Measurements from ENCODE around the gene ALG8.
"Not testable (repeated sequence)": the region's sequence is repeated elsewhere in the genome, so short reads cannot be mapped to it uniquely, and the experiment has no call there.

Gene ALG8

GRCh38 chr11:78099666-78100065 is 39.8 kb downstream of the ALG8 start:
- DNase-seq: no peak

- DNase-seq: no peak
Measured at GRCh38 chr11:78097666-78098385, 41.6 kb downstream of the ALG8 start.

DNA sequence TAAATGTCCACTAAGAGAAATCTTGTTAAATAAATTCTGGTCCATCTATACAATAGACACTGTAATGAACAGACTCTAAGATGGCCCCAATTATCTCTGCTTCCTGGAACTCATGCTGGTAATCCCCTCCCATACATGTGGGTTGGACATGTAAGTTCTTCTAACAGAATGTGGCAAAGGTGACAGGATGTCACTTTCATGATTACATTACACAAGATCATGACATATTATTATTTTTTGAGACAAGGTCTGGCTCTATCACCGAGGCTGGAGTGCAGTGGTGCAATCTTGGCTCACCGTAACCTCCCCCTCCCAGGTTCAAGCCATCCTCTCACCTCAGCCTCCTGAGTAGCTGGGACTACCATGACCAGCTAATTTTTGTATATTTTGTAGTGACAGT is 45.2 kb downstream of the ALG8 start:
- no peak for DNase-seq

DNA sequence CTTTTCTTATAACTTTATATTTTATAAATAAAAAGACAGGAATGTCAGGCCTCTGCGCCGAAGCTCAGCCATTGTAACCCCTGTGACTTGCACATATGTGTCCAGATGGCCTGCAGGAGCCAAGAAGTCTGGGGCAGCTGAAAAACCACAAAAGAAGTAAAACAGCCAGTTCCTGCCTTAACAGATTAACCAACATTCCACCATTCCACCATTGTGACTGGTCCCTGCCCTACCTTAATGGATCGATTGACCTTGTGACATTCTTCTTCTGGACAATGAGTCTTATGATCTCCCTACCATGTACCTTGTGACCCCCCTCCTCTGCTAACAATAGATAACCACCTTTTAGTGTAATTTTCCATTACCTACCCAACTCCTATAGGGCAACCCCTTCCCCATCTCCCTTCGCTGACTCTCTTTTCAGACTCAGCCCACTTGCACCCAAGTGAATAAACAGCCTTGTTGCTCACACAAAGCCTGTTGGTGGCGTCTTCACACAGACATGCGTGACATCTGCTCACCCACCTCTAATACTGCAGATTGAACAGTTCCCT is 52.8 kb downstream of the ALG8 start:
- DNase-seq: not testable (repeated sequence)

- no peak for DNase-seq
Measured at GRCh38 chr11:78085972-78086371, 53.5 kb downstream of the ALG8 start.

DNA sequence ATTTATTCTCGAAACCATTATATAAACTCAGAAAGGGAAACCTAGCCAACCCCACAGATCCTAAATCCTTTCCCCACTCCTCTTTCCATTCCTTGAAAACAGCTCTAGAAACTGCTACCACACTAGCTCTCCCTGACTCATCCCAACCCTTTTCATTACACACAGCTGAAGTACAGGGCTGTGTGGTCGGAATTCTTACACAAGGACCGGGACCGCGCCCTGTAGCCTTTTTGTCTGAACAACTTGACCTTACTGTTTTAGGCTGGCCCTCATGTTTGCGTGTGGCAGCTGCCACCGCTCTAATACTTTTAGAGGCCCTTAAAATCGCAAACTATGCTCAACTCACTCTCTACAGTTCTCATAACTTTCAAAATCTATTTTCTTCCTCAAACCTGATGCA is 54.9 kb downstream of the ALG8 start:
- DNase-seq: not testable (repeated sequence)

GRCh38 chr11:78083021-78083420 is 56.4 kb downstream of the ALG8 start:
- no peak for DNase-seq

- DNase-seq: no peak
Measured at GRCh38 chr11:78082146-78082545, 57.3 kb downstream of the ALG8 start.

DNA sequence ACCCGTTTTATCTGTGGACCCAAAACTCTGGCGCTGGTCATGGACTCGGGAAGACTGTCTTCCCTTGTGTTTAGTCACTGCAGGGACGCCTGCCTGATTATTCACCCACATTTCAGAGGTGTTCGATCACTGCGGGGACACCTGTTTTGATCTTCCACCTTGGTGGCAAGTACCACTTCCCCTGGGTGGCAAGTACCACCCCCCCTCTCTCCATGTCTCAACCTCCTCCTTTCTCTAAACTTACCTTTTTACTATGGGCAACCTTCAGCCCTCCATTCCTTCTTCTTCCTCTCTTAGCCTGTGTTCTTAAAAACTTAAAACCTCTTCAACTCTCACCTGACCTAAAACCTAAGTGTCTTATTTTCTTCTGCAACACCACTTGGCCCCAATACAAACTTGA is 57.8 kb downstream of the ALG8 start:
- DNase-seq: no peak

DNA sequence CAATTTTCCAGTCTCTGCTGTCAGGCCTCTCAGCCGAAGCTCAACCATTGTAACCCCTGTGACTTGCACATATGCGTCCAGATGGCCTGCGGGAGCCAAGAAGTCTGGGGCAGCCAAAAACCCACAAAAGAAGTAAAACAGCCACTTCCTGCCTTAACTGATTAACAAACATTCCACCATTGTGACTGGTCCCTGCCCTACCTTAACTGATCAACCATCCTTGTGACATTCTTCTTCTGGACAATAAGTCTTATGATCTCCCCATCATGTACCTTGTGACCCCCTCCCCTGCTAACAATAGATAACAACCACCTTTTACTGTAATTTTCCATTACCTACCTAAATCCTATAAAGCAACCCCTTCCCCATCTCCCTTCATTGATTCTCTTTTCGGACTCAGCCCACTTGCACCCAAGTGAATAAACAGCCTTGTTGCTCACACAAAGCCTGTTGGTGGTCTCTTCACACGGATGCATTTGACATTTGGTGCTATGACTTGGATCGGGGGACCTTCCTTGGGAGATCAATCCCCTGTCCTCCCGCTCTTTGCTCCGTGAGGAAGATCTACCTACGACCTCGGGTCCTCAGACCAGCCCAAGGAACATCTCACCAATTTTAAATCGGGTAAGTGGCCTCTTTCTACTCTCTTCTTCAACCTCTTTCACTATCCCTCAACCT is 58.5 kb downstream of the ALG8 start:
- DNase-seq: no peak

GRCh38 chr11:78080084-78080817 is 59.2 kb downstream of the ALG8 start:
- DNase-seq: no peak

DNA sequence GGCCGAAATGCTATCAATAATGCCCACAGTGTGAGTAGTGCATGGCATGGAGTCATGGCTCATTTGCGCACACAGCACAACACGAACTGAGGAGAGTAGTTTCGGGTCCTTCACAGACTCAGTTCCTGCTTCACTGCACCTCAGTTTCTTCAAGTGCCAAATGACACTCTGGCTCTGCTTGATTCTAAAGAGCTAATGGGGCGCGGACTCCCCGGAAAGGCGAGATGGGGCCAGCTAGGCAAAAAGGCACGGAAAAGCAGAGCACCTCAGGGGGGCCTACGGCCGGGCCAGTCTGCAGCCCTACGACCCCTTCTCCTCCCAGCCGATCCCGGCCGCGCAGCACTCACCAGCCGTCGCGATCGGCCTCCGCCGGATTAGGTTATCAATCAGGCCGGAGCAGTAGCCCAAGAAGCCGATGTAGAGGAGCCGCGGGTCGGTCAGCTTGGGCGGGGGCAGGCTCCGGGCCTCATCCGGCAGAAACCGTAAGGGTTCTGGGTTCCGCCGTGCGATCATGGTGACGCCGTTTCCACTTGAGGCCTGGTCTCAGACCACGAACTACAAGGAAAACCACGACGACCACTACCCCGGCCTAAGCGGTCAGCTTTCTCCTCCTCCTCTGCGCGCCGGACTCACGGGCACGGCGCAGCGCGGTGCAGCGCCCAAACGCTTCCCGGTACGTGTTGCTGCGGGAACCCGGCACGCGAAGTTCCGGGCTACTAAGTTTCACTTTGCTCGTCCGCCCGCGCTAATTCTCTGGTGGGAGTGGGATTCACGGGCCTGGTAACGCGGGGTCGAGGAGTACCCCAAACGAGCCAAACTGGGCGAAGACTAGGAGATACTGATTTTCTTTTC is 60.0 kb downstream of the ALG8 start, which contains the start of gene NDUFC2:
TSS of gene NDUFC2 (minus strand) at position 631 of the 852 bp plus-strand sequence. CDS start at position 513, 118 bp downstream.
- peak; percentile 70 to 72 for DNase-seq

GRCh38 chr11:78078218-78079167 is 60.9 kb downstream of the ALG8 start:
- no peak for DNase-seq

- DNase-seq: not testable (repeated sequence)
Measured at GRCh38 chr11:78077592-78077991, 61.8 kb downstream of the ALG8 start.

DNA sequence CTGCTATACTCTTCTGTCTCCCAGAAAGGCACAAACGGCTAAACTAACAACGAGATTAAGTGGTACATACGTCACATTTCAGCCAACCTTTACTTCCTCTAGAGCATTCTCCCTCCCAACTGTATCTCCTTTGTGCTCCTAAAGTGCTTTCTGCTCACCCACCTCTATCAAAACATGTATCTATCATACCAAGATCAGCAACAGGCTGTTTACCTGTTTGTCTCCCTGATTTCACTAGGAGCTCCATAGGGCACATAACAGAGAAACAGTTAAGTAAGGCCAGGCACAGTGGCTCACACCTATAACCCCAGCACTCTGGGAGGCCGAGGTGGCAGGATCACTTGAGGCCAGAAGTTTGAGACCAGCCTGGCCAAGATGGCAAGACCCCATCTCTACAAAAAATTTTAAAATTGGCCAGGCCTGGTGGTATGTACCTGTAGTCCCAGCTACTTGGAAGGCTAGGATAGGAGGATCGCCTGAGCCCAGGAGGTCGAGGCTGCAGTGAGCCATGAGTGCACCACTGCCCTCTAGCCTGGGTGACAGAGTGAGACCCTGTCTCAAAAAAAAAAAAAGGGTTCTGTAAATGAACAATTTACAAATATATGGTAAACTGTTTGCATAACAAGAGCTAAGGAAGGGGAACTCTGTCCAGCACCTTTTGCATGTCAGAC is 62.6 kb downstream of the ALG8 start:
- DNase-seq: no peak

DNA sequence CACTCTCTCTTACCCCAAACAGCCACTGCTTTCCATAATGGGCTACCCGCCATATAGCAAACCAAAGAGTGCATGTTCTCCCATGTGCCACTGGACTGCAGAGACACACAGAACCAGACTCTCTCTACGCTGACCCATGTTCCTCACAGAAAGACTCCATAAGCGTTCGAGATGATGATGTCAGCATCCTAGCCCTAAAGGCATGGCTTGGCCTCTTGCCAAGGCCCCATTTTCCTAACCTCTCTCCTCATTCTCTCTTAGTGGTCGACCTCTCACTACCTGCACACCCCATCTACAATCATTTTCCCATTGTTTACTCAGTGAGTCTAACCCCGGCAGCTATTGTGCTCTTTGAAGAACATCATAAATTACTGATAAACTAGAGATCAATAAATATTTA is 64.7 kb downstream of the ALG8 start:
- no peak for DNase-seq

- DNase-seq: no peak
Measured at GRCh38 chr11:78072455-78072854, 67.0 kb downstream of the ALG8 start.

DNA sequence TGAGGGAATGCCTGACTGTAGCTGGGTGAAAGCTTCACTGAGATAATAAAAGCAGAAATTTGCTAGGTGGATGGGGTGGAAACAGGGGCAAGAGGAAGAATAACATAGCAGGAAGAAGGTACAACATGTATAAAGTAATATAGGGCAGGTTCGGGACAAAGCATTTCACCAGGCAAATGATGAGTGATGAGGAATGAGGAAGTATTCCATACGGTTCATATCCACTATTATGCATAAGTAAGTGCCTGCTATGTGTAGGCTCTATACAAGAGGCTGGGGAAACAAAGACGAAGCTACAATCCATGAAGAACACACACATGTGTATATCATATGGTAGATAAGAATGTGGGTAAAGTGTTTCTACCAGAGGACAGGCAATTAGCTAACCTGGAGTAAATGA is 67.7 kb downstream of the ALG8 start:
- DNase-seq: no peak

GRCh38 chr11:78070621-78071020 is 68.8 kb downstream of the ALG8 start:
- no peak for DNase-seq

DNA sequence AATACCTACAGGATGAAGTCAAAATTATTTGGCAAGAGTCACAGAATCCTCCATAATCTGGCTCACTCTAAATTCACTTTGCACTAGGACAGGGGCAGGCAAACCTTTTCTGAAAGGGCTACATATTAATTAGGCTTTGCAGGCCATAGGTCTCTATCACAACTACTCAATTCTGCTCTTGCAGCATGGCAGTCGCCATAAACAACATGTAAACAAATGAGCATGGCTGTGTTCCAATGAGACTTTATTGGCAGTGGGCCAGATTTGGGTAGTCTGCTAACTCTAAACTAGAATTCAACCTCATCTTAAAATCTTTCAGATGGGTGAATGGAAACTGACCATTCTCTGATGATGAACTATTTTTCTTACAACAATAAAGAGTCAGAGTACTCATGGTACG is 70.0 kb downstream of the ALG8 start:
- DNase-seq: no peak

- DNase-seq: no peak
Measured at GRCh38 chr11:78067704-78068103, 71.7 kb downstream of the ALG8 start.

Data from CD4-positive, alpha-beta T cell treated with Interleukin-4 for 1 hour (primary cell).